CD14-positive monocyte (primary cell): ENCODE data around the gene ALLC. TPM values are rescaled to one million over a fixed set of nuclear protein-coding genes. Genes with fewer than 3 reads are reported as not detected.

Source experiments
- DNase-seq, 3 donors: peaks; one replicate each; pipeline ENCODE4 v3.0.0-alpha.2; 2011 to 2022
- H2AFZ ChIP-seq: 2 replicates; pipeline ENCODE4 v1.6.0; 2012; ENCODE audit warnings: mild to moderate bottlenecking, low read depth, low read length, inconsistent platforms; ENCODE audit not compliant: insufficient read depth, poor library complexity, severe bottlenecking
- H3K27ac ChIP-seq, 2 donors: 1 replicate in 1 of 2; 2 replicates in 1 of 2; pipeline ENCODE4 v1.5.1; 2012 to 2013; ENCODE audit warnings: low read length in 2 of 2, control low read depth in 1 of 2, inconsistent platforms in 1 of 2, low read depth in 1 of 2, mild to moderate bottlenecking in 1 of 2
- H3K27me3 ChIP-seq, 2 donors: one replicate each; pipeline versions ENCODE4 v1.6.0 to v1.6.1; 2011 to 2013; ENCODE audit warnings: low read length in 2 of 2; ENCODE audit not compliant: control insufficient read depth in 2 of 2, insufficient read depth in 2 of 2
- H3K36me3 ChIP-seq, 2 donors: replicated peaks in 1 of 2; 1 replicate in 1 of 2; 2 replicates in 1 of 2; pipeline versions ENCODE4 v1.5.1 to v1.6.1; 2012 to 2013; ENCODE audit warnings: low read length in 2 of 2, control low read depth in 1 of 2, inconsistent platforms in 1 of 2, mild to moderate bottlenecking in 1 of 2; ENCODE audit not compliant: insufficient read depth in 2 of 2, control insufficient read depth in 1 of 2
- H3K4me1 ChIP-seq, 2 donors: 1 replicate in 1 of 2; 2 replicates in 1 of 2; pipeline versions ENCODE4 v1.5.1 to v1.6.1; 2012 to 2013; ENCODE audit warnings: low read length in 2 of 2, control low read depth in 1 of 2, inconsistent platforms in 1 of 2, mild to moderate bottlenecking in 1 of 2, moderate library complexity in 1 of 2; ENCODE audit not compliant: insufficient read depth in 2 of 2, control insufficient read depth in 1 of 2
- H3K4me2 ChIP-seq: replicated peaks from 2 replicates; pipeline ENCODE3; 2012; ENCODE audit warnings: low read length, moderate library complexity, mild to moderate bottlenecking; ENCODE audit not compliant: poor library complexity, severe bottlenecking; ENCODE audit errors: extremely low read depth
- H3K4me3 ChIP-seq, 3 experiments: fragments of 200-600 bp in 1 of 3; sonication (generic) in 1 of 3; replicated peaks in 1 of 3; 1 replicate in 2 of 3; 2 replicates in 1 of 3; pipeline ENCODE4 v1.5.1; 2011 to 2013; ENCODE audit warnings: low read length in 3 of 3, mild to moderate bottlenecking in 3 of 3, control low read depth in 2 of 3, low read depth in 2 of 3, inconsistent platforms in 1 of 3, moderate library complexity in 1 of 3
- H3K79me2 ChIP-seq: 2 replicates; pipeline ENCODE4 v1.6.0; 2012; ENCODE audit warnings: mild to moderate bottlenecking, control low read depth, inconsistent platforms, low read length, moderate library complexity; ENCODE audit not compliant: insufficient read depth
- H3K9ac ChIP-seq: 2 replicates; pipeline ENCODE4 v1.6.0; 2017; ENCODE audit warnings: low read length, mild to moderate bottlenecking; ENCODE audit not compliant: insufficient read depth, poor library complexity, severe bottlenecking
- H3K9me3 ChIP-seq, 2 donors: replicated peaks in 1 of 2; 1 replicate in 1 of 2; 2 replicates in 1 of 2; pipeline versions ENCODE4 v1.5.1 to v1.6.1; 2012 to 2013; ENCODE audit warnings: low read length in 2 of 2, control low read depth in 1 of 2; ENCODE audit not compliant: control insufficient read depth in 1 of 2, insufficient read depth in 1 of 2
- H4K20me1 ChIP-seq: 2 replicates; pipeline ENCODE4 v1.6.0; 2012; ENCODE audit warnings: mild to moderate bottlenecking, low read length, control low read depth, moderate library complexity; ENCODE audit not compliant: insufficient read depth
- H3K27ac Mint-ChIP-seq, 7 donors: one replicate each; pipeline ENCODE4 v1.8.0; 2020; ENCODE audit warnings: mild to moderate bottlenecking in 7 of 7, mixed read lengths in 7 of 7, moderate library complexity in 6 of 7, inconsistent platforms in 2 of 7
- H3K27me3 Mint-ChIP-seq, 3 donors: one replicate each; pipeline ENCODE4 v1.8.0; 2021 to 2022; ENCODE audit warnings: low read depth in 3 of 3, mild to moderate bottlenecking in 3 of 3, mixed read lengths in 3 of 3, moderate library complexity in 3 of 3, inconsistent platforms in 1 of 3
- H3K36me3 Mint-ChIP-seq, 2 donors: one replicate each; pipeline ENCODE4 v1.8.0; 2020; ENCODE audit warnings: mixed read lengths in 2 of 2, inconsistent platforms in 1 of 2, mild to moderate bottlenecking in 1 of 2
- H3K4me1 Mint-ChIP-seq: one replicate; pipeline ENCODE4 v1.8.0; 2020; ENCODE audit warnings: mild to moderate bottlenecking, mixed read lengths
- H3K4me3 Mint-ChIP-seq, 2 donors: one replicate each; pipeline ENCODE4 v1.8.0; 2020; ENCODE audit warnings: mild to moderate bottlenecking in 2 of 2, mixed read lengths in 2 of 2, moderate library complexity in 1 of 2
- H3K9me3 Mint-ChIP-seq, 7 donors: one replicate each; pipeline ENCODE4 v1.8.0; 2020 to 2022; ENCODE audit warnings: mixed read lengths in 7 of 7, mild to moderate bottlenecking in 6 of 7, moderate library complexity in 6 of 7, inconsistent platforms in 2 of 7
- WGBS: methylation state at CpG from one replicate; pipeline ENCODE4 v1.1.5; 2013; ENCODE audit warnings: missing lambda C conversion rate; ENCODE audit not compliant: insufficient coverage; 5-methylcytosine and 5-hydroxymethylcytosine counted together
- intact Hi-C, 2 donors: fragments of 100-400 bp; cut with micrococcal nuclease; formaldehyde crosslinking; loops; one replicate each; pipeline versions ENCODE4 v1.15.0 to v1.15.1; 2023
- polyA plus RNA-seq, 3 donors: library from polyadenylated mRNA; depleted of rRNA in 1 of 3; unstranded in 2 of 3; stranded (reverse) in 1 of 3; fragments of 300-500 nt in 2 of 3; fragments of >200 nt in 1 of 3; fragmentation: Illumina TruSeq in 2 of 3; gene quantifications; 1 replicate in 2 of 3; 2 replicates in 1 of 3; pipeline ENCODE4 v1.2.3, GENCODE V29; 2012 to 2021
- TF ChIP-seq, protein P1 (sequence below): fragments of 200-600 bp; IDR thresholded peaks from one replicate; pipeline ENCODE4 v1.8.0; 2022; ENCODE audit warnings: antibody characterized with exemption, mild to moderate bottlenecking

Gene ALLC
- polyA plus RNA-seq, 3 donors: not detected

DNA sequence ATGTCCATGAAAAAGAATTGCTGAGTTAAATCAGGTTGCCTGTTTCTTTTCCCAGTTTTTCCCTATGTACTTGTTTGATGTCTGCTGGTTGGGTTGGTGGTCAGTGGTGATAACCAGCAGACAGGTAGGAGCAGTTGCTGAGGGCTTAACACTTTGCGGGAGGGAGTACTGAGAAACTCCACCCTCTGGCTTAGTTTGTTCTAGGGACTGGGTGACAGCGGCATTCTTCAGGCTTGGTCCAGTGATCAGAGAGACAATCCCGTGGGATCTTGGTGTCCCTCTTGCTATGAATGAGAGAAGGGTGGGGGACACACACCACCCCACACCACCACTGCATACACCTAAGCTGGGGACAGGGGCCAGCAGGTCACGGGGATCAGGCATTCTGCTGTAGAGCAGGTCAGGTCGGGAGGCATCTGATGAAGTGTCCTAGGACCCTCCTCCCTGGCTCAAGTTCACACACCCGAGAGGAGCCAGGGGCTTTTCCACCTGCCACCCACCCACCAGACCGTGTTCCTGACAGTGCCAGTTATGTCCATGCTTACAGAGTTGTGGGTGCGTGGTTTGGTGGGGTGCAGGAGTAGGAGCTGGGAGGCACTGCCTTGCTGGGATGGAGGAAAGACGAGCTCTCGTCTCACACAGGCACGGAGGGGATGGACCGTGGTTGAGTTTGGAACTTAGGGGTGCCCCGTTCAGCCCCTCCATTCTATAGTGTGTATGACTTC is 21.3 kb upstream of the ALLC start:
- no peak overlapping the region for H3K4me2 ChIP-seq
- no peaks in the 10 kb centered on the region for H4K20me1 ChIP-seq
- no peak for DNase-seq
- Mint-ChIP-seq H3K27me3 (peaks cover 3 to 11% (median 3%) of the 10 kb centered on the region in 3 donors), H3K27ac (peak overlapping the region in 1 of 7 donors; percentile 36), H3K9me3 (no peaks in the 10 kb centered on the region), H3K36me3 (no peaks in the 10 kb centered on the region), H3K4me1 (no peaks in the 10 kb centered on the region), H3K4me3 (no peak overlapping the region)
- intact Hi-C loops: no loop called here
- H3K9me3 ChIP-seq: no peaks in the 10 kb centered on the region
- no peaks in the 10 kb centered on the region for H3K36me3 ChIP-seq
- no peaks in the 10 kb centered on the region for H3K79me2 ChIP-seq
- WGBS: 93% methylated on average over 2 of the region's 13 CpGs
- TF ChIP-seq, protein P1, sequence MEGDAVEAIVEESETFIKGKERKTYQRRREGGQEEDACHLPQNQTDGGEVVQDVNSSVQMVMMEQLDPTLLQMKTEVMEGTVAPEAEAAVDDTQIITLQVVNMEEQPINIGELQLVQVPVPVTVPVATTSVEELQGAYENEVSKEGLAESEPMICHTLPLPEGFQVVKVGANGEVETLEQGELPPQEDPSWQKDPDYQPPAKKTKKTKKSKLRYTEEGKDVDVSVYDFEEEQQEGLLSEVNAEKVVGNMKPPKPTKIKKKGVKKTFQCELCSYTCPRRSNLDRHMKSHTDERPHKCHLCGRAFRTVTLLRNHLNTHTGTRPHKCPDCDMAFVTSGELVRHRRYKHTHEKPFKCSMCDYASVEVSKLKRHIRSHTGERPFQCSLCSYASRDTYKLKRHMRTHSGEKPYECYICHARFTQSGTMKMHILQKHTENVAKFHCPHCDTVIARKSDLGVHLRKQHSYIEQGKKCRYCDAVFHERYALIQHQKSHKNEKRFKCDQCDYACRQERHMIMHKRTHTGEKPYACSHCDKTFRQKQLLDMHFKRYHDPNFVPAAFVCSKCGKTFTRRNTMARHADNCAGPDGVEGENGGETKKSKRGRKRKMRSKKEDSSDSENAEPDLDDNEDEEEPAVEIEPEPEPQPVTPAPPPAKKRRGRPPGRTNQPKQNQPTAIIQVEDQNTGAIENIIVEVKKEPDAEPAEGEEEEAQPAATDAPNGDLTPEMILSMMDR: no peak
- H3K27me3 ChIP-seq: no peaks in the 10 kb centered on the region
- H2AFZ ChIP-seq: no peak overlapping the region
- no peak overlapping the region for H3K9ac ChIP-seq
- no peak overlapping the region for H3K4me3 ChIP-seq
- no peak overlapping the region for H3K27ac ChIP-seq
- H3K4me1 ChIP-seq: no peaks in the 10 kb centered on the region

DNA sequence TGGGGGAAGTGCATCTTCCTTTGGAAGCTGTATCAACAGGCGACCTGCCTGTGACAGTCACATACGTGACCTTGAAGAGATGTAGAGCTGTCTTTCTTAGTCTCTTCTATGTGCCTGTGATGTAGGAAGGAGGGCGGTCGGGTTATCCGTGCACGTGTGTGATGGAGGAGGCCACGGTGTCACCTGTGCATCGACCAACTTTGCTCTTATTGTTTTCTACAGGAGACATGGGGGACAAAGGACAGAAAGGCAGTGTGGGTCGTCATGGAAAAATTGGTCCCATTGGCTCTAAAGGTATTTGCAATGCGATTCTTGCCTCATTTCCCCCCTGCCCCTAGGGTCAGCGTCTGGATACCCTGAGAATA is 20.7 kb upstream of the ALLC start:
- H3K9me3 ChIP-seq: no peaks in the 10 kb centered on the region
- intact Hi-C loops: no loop called here
- H3K27ac Mint-ChIP-seq: no peak overlapping the region
- H3K27me3 ChIP-seq: no peaks in the 10 kb centered on the region
- no peaks in the 10 kb centered on the region for H3K4me1 ChIP-seq
- H3K4me1 Mint-ChIP-seq: no peaks in the 10 kb centered on the region
- H3K36me3 Mint-ChIP-seq: no peaks in the 10 kb centered on the region
- no peak overlapping the region for H3K4me3 Mint-ChIP-seq
- no peaks in the 10 kb centered on the region for H3K36me3 ChIP-seq
- no peak overlapping the region for H2AFZ ChIP-seq
- 96% methylated on average over 5 of the region's 11 CpGs for WGBS
- H3K4me3 ChIP-seq: no peak overlapping the region
- DNase-seq: no peak
- H3K79me2 ChIP-seq: no peaks in the 10 kb centered on the region
- no peak overlapping the region for H3K9ac ChIP-seq
- no peaks in the 10 kb centered on the region for H3K9me3 Mint-ChIP-seq
- H3K27ac ChIP-seq: no peak overlapping the region
- TF ChIP-seq, protein P1: no peak
- H3K27me3 Mint-ChIP-seq: peaks cover 3 to 12% (median 3%) of the 10 kb centered on the region in 3 donors
- no peaks in the 10 kb centered on the region for H4K20me1 ChIP-seq
- H3K4me2 ChIP-seq: no peak overlapping the region
